M059J (cell line): Measurements from ENCODE around the gene PKMYT1. TPM values are rescaled to one million over a fixed set of nuclear protein-coding genes. Genes with fewer than 3 reads are reported as not detected.
"Not testable (repeated sequence)": the region's sequence is repeated elsewhere in the genome, so short reads cannot be mapped to it uniquely, and the experiment has no call there.

Experiments
- DNase-seq: peaks from one replicate; pipeline ENCODE4 v3.0.0-alpha.2; 2012; ENCODE audit warnings: low read depth
- total RNA-seq: library from RNA; depleted of rRNA; stranded (reverse); fragments of >200 nt; shearing (Covaris generic); gene quantifications from 2 replicates; pipeline ENCODE4 v1.2.3, GENCODE V29; 2014; rRNA removed

PKMYT1 gene
- total RNA-seq, 1 experiment from 2014 or later = 47.4 TPM

GRCh38 chr16:2933701-2934100 lies 46.5 kb downstream of the PKMYT1 start:
- no peak for DNase-seq

GRCh38 chr16:2933136-2933535 lies 47.1 kb downstream of the PKMYT1 start:
- no peak for DNase-seq

- DNase-seq = not testable (repeated sequence)
Observed at GRCh38 chr16:2931231-2931914, 48.9 kb downstream of the PKMYT1 start.

- DNase-seq = no peak
Observed at GRCh38 chr16:2930236-2930635, 50.0 kb downstream of the PKMYT1 start.

- no peak for DNase-seq
Observed at GRCh38 chr16:2929693-2930092, 50.6 kb downstream of the PKMYT1 start.

GRCh38 chr16:2928796-2929195 lies 51.5 kb downstream of the PKMYT1 start:
- no peak for DNase-seq

GRCh38 chr16:2928151-2928550 lies 52.1 kb downstream of the PKMYT1 start:
- DNase-seq = not testable (repeated sequence)

GRCh38 chr16:2927010-2927646 lies 53.1 kb downstream of the PKMYT1 start:
- DNase-seq = peak; percentile 80

- DNase-seq = no peak
Observed at GRCh38 chr16:2926650-2926999, 53.6 kb downstream of the PKMYT1 start.

GRCh38 chr16:2925951-2926649 lies 54.1 kb downstream of the PKMYT1 start:
- DNase-seq = no peak

GRCh38 chr16:2924901-2925755 lies 55.1 kb downstream of the PKMYT1 start:
- DNase-seq = no peak

- no peak for DNase-seq
Observed at GRCh38 chr16:2923481-2923880, 56.8 kb downstream of the PKMYT1 start.

Other genes with a start within 250 kb of the PKMYT1 start
- gene SRRM2, start 227.8 kb downstream of the PKMYT1 start, total RNA-seq = 27.9 and 49.9 TPM in 2 replicates
- 351 and 758 TPM in 2 replicates for gene ELOB, start 203.2 kb downstream of the PKMYT1 start, total RNA-seq
- not detected in 2 replicates for gene PRSS33, start 192.9 kb downstream of the PKMYT1 start, total RNA-seq
- not detected in 2 replicates for gene PRSS41, start 182.0 kb downstream of the PKMYT1 start, total RNA-seq
- gene PRSS21, start 163.2 kb downstream of the PKMYT1 start, total RNA-seq = not detected in 2 replicates
- gene ZG16B, start 150.1 kb downstream of the PKMYT1 start, total RNA-seq = 0.12 and 3.9 TPM in 2 replicates
- gene PRSS22, start 122.3 kb downstream of the PKMYT1 start, total RNA-seq = not detected in 2 replicates
- gene FLYWCH2, start 97.2 kb downstream of the PKMYT1 start, total RNA-seq = 97.4 and 112 TPM in 2 replicates
- gene FLYWCH1, start 68.5 kb downstream of the PKMYT1 start, total RNA-seq = 27.0 and 34.0 TPM in 2 replicates
- gene KREMEN2, start 16.2 kb downstream of the PKMYT1 start, total RNA-seq = 2.1 and 6.3 TPM in 2 replicates
- 24.0 and 38.7 TPM in 2 replicates for gene PAQR4, start 11.1 kb downstream of the PKMYT1 start, total RNA-seq
- not detected in 2 replicates for gene CLDN9, start 32.5 kb upstream of the PKMYT1 start, total RNA-seq
- 0.27 and 0.34 TPM in 2 replicates for gene CLDN6, start 37.7 kb upstream of the PKMYT1 start, total RNA-seq
- gene TNFRSF12A, start 39.9 kb upstream of the PKMYT1 start, total RNA-seq = 662 and 743 TPM in 2 replicates
- gene HCFC1R1, start 43.5 kb upstream of the PKMYT1 start, total RNA-seq = 28.1 and 47.8 TPM in 2 replicates
- gene THOC6, start 43.6 kb upstream of the PKMYT1 start, total RNA-seq = 29.9 and 31.7 TPM in 2 replicates
- gene BICDL2, start 56.5 kb upstream of the PKMYT1 start, total RNA-seq = not detected in 2 replicates
- gene MMP25, start 66.1 kb upstream of the PKMYT1 start, total RNA-seq = 0.02 TPM in 1 of 2 replicates, not detected in the other
- 51.5 and 62.5 TPM in 2 replicates for gene IL32, start 85.2 kb upstream of the PKMYT1 start, total RNA-seq
- not detected in 2 replicates for gene ZSCAN10, start 118.8 kb upstream of the PKMYT1 start, total RNA-seq
- gene ZNF205, start 132.1 kb upstream of the PKMYT1 start, total RNA-seq = 13.5 and 15.4 TPM in 2 replicates
- gene ZNF213, start 154.6 kb upstream of the PKMYT1 start, total RNA-seq = 1.1 and 6.2 TPM in 2 replicates
- gene OR1F1, start 207.8 kb upstream of the PKMYT1 start, total RNA-seq = 0.15 TPM in 1 of 2 replicates, not detected in the other